IMR-90 (cell line): Measurements from ENCODE around the gene BTBD3. TPM values are rescaled to one million over a fixed set of nuclear protein-coding genes. Genes with fewer than 3 reads are reported as not detected.

ENCODE experiments used
- ATAC-seq: fragments of 200-7000 bp; cut with Tn5 transposase; 2 replicates; pipeline ENCODE4 v1.9.1; 2020; ENCODE audit warnings: low read depth, mild to moderate bottlenecking, moderate library complexity
- BruUV-seq: library from RNA; stranded (reverse); fragments of 400-500 nt; replicated peaks from 2 replicates; lab custom pipeline; 2021; lab: Mats Ljungman, UMichigan
- CTCF ChIA-PET: fragments of 300-600 bp; formaldehyde crosslinking; extraction: SDS; loops from one replicate; lab custom pipeline; 2021; ENCODE audit warnings: antibody characterized with exemption; lab: Yijun Ruan, JAX
- POLR2A ChIA-PET: fragments of 300-600 bp; sonication (Branson Sonifier 250); formaldehyde crosslinking; loops from one replicate; lab custom pipeline; 2022; ENCODE audit warnings: antibody characterized with exemption; ENCODE audit not compliant: unreplicated experiment; lab: Charles Lee
- DNase-seq: peaks from one replicate; pipeline ENCODE4 v3.0.0; 2013
- H2AFZ ChIP-seq: replicated peaks from 2 replicates; pipeline ENCODE3; 2013; ENCODE audit warnings: low read length, mild to moderate bottlenecking; ENCODE audit not compliant: poor library complexity
- H2AK5ac ChIP-seq: 2 replicates; pipeline ENCODE4 v1.6.1; 2013; ENCODE audit warnings: low read depth, low read length, inconsistent platforms
- H2AK9ac ChIP-seq: replicated peaks from 2 replicates; pipeline ENCODE3; 2013; ENCODE audit warnings: mild to moderate bottlenecking, low read depth, low read length, moderate library complexity; ENCODE audit not compliant: poor library complexity
- H2BK120ac ChIP-seq: 2 replicates; pipeline ENCODE4 v1.6.1; 2013; ENCODE audit warnings: low read depth, low read length, inconsistent platforms
- H2BK15ac ChIP-seq: 3 replicates; pipeline ENCODE4 v1.6.1; 2013; ENCODE audit warnings: low read depth, low read length, inconsistent platforms
- H2BK20ac ChIP-seq: 2 replicates; pipeline ENCODE4 v1.6.1; 2013; ENCODE audit warnings: low read depth, mild to moderate bottlenecking, inconsistent platforms, low read length, moderate library complexity
- H2BK5ac ChIP-seq: 2 replicates; pipeline ENCODE4 v1.6.1; 2013; ENCODE audit warnings: mild to moderate bottlenecking, low read depth, low read length, inconsistent platforms; ENCODE audit not compliant: poor library complexity, severe bottlenecking
- H3K14ac ChIP-seq: replicated peaks from 2 replicates; pipeline ENCODE4 v1.6.1; 2013; ENCODE audit warnings: low read depth, low read length, inconsistent platforms
- H3K18ac ChIP-seq: 2 replicates; pipeline ENCODE4 v1.6.1; 2013; ENCODE audit warnings: low read depth, low read length, control low read depth
- H3K23ac ChIP-seq: 2 replicates; pipeline ENCODE4 v1.6.1; 2013; ENCODE audit warnings: low read depth, low read length, inconsistent platforms
- H3K27ac ChIP-seq: 2 replicates; pipeline ENCODE4 v1.5.1; 2013; ENCODE audit warnings: mild to moderate bottlenecking, control low read depth, low read length; ENCODE audit not compliant: insufficient read depth
- H3K27me3 ChIP-seq: 2 replicates; pipeline ENCODE4 v1.6.1; 2013; ENCODE audit warnings: low read length; ENCODE audit not compliant: control insufficient read depth, insufficient read depth
- H3K36me3 ChIP-seq: 2 replicates; pipeline ENCODE4 v1.6.1; 2013; ENCODE audit warnings: low read length, mixed read lengths; ENCODE audit not compliant: control insufficient read depth, insufficient read depth
- H3K4ac ChIP-seq: 2 replicates; pipeline ENCODE4 v1.6.1; 2013; ENCODE audit warnings: low read depth, low read length, inconsistent platforms
- H3K4me1 ChIP-seq: 2 replicates; pipeline ENCODE4 v1.6.1; 2013; ENCODE audit warnings: low read length, mixed read lengths; ENCODE audit not compliant: control insufficient read depth, insufficient read depth
- H3K4me2 ChIP-seq: 2 replicates; pipeline ENCODE4 v1.6.1; 2013; ENCODE audit warnings: low read depth, mild to moderate bottlenecking, control low read depth, low read length, moderate library complexity
- H3K4me3 ChIP-seq: 2 replicates; pipeline ENCODE4 v1.5.1; 2013; ENCODE audit warnings: low read depth, mild to moderate bottlenecking, control low read depth, low read length, moderate library complexity; ENCODE audit not compliant: insufficient read depth
- H3K56ac ChIP-seq: 2 replicates; pipeline ENCODE4 v1.6.1; 2013; ENCODE audit warnings: low read length, inconsistent platforms; ENCODE audit not compliant: insufficient read depth; ENCODE audit errors: extremely low read depth
- H3K79me1 ChIP-seq, 2 experiments: 2 replicates each; pipeline ENCODE4 v1.6.1; 2013; ENCODE audit warnings: low read length in 2 of 2, inconsistent platforms in 1 of 2, low read depth in 1 of 2
- H3K9ac ChIP-seq: 2 replicates; pipeline ENCODE4 v1.6.1; 2013; ENCODE audit warnings: low read depth, low read length, control low read depth
- H3K9me1 ChIP-seq: 2 replicates; pipeline ENCODE4 v1.6.1; 2013; ENCODE audit warnings: low read length, inconsistent platforms; ENCODE audit not compliant: insufficient read depth
- H3K9me3 ChIP-seq: 2 replicates; pipeline ENCODE4 v1.6.1; 2013; ENCODE audit warnings: low read length; ENCODE audit not compliant: control insufficient read depth, insufficient read depth
- H4K20me1 ChIP-seq: 2 replicates; pipeline ENCODE4 v1.6.1; 2013; ENCODE audit warnings: low read length, inconsistent platforms; ENCODE audit not compliant: insufficient read depth
- H4K5ac ChIP-seq: 2 replicates; pipeline ENCODE4 v1.6.1; 2013; ENCODE audit warnings: mild to moderate bottlenecking, low read depth, low read length, control low read depth
- H4K8ac ChIP-seq, 2 experiments: 2 replicates each; pipeline ENCODE4 v1.6.1; 2013; ENCODE audit warnings: low read depth in 2 of 2, low read length in 2 of 2, control low read depth in 1 of 2, inconsistent platforms in 1 of 2
- H4K91ac ChIP-seq: 2 replicates; pipeline ENCODE4 v1.6.1; 2013; ENCODE audit warnings: low read depth, low read length, inconsistent platforms; ENCODE audit not compliant: insufficient read depth
- CEBPB ChIP-seq: IDR thresholded peaks from 2 replicates; pipeline ENCODE4 v1.6.1; 2012; ENCODE audit warnings: low read depth, low read length, improper control_type of control experiment
- CHD1 ChIP-seq: IDR thresholded peaks from 2 replicates; pipeline ENCODE4 v1.6.1; 2012; ENCODE audit warnings: low read depth, low read length, improper control_type of control experiment
- CTCF ChIP-seq: conservative IDR thresholded peaks from 2 replicates; pipeline ENCODE4 v1.5.1; 2012; ENCODE audit warnings: mild to moderate bottlenecking, low read depth, low read length, improper control_type of control experiment
- MAFK ChIP-seq: IDR thresholded peaks from 2 replicates; pipeline ENCODE4 v1.6.1; 2012; ENCODE audit warnings: low read depth, low read length, improper control_type of control experiment
- POLR2A ChIP-seq: IDR thresholded peaks from 2 replicates; pipeline ENCODE4 v1.6.1; 2012; ENCODE audit warnings: mild to moderate bottlenecking, low read depth, low read length
- WGBS, 2 experiments: methylation state at CpG; one replicate each; pipeline versions ENCODE4 v1.1.5 to v1.1.7; 2013; ENCODE audit warnings: missing lambda C conversion rate in 2 of 2; ENCODE audit not compliant: insufficient read length in 1 of 2; ENCODE audit errors: extremely low coverage in 2 of 2; 5-methylcytosine and 5-hydroxymethylcytosine counted together
- dilution Hi-C: fragments of 300-500 bp; cut with HindIII; formaldehyde crosslinking; loops from one replicate; pipeline ENCODE4 v1.14.3; 2018; ENCODE audit warnings: low sequenced_read_pairs; ENCODE audit not compliant: unreplicated experiment
- in situ Hi-C: fragments of 300-500 bp; cut with MboI; formaldehyde crosslinking; loops from 3 replicates; pipeline ENCODE4 v1.14.3; 2019; ENCODE audit warnings: low sequenced_read_pairs, inconsistent platforms, mixed read lengths
- intact Hi-C: fragments of 100-400 bp; cut with micrococcal nuclease; formaldehyde crosslinking; loops from 2 replicates; pipeline ENCODE4 v1.10.0; 2022
- polyA plus RNA-seq, 3 experiments: library from polyadenylated mRNA; depleted of rRNA; stranded (reverse); fragments of >200 nt; gene quantifications; 2 replicates each; pipeline ENCODE4 v1.2.3, GENCODE V29; 2012; ENCODE audit warnings: low replicate concordance in 1 of 3
- total RNA-seq: library from RNA; depleted of rRNA; stranded (reverse); fragments of >200 nt; gene quantifications from 2 replicates; pipeline ENCODE4 v1.2.3, GENCODE V29; 2012
- TF ChIP-seq, protein P1 (sequence below): fragments of 150-350 bp; IDR thresholded peaks from 2 replicates; pipeline ENCODE4 v1.6.1; 2017; ENCODE audit warnings: mild to moderate bottlenecking, antibody characterized with exemption, low read length, low read depth

BTBD3 gene
- total and polyA plus RNA-seq, 2 of the 4 experiments (the other 2 are of a cell fraction): 22.7 to 44.6 TPM

- H3K9me3 ChIP-seq: no peaks in the 10 kb centered on the region
- no peak for TF ChIP-seq CHD1
- TF ChIP-seq POLR2A: no peak
- no peak; the same call in 1 of the 2 replicates for TF ChIP-seq CEBPB
- no peak for TF ChIP-seq MAFK
- peak; percentile 20; the same call in 1 of the 2 replicates for TF ChIP-seq CTCF
- TF ChIP-seq, protein P1, sequence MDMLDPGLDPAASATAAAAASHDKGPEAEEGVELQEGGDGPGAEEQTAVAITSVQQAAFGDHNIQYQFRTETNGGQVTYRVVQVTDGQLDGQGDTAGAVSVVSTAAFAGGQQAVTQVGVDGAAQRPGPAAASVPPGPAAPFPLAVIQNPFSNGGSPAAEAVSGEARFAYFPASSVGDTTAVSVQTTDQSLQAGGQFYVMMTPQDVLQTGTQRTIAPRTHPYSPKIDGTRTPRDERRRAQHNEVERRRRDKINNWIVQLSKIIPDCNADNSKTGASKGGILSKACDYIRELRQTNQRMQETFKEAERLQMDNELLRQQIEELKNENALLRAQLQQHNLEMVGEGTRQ: no peak
- H2BK5ac ChIP-seq: no peak overlapping the region
- ATAC-seq: no peak
- H2BK15ac ChIP-seq: no peak overlapping the region
- 100% methylated on average over 1 of the region's 4 CpGs; no CpG with 5 or more reads in 1 of the 2 experiments for WGBS, 2 experiments
- no peak overlapping the region for H3K56ac ChIP-seq
- H2BK20ac ChIP-seq: no peak overlapping the region
- H3K9ac ChIP-seq: no peak overlapping the region
- H4K5ac ChIP-seq: no peak overlapping the region
- no peak overlapping the region for H3K4me3 ChIP-seq
- H2AK9ac ChIP-seq: no peak overlapping the region
- H3K4me1 ChIP-seq: peaks cover 6% of the 10 kb centered on the region
- BruUV-seq: no TSS peak
- no peak overlapping the region for H3K18ac ChIP-seq
- ChIA-PET CTCF (interaction anchor here (0.8 to 1.5 kb wide), 2 partner anchors 24 to 113 kb away, joined by 3 to 4 read pairs; no protein-coding TSS in a partner anchor), POLR2A (no interaction called here)
- no peak overlapping the region for H3K4ac ChIP-seq
- H3K79me1 ChIP-seq: peaks cover 32 to 52% of the 10 kb centered on the region in 2 experiments
- peaks cover 9% of the 10 kb centered on the region for H3K9me1 ChIP-seq
- no peaks in the 10 kb centered on the region for H3K27me3 ChIP-seq
- DNase-seq: no peak
- H2AK5ac ChIP-seq: no peak overlapping the region
- H4K91ac ChIP-seq: no peak overlapping the region
- H3K4me2 ChIP-seq: no peak overlapping the region
- dilution Hi-C loops: no loop called here
- H3K23ac ChIP-seq: no peak overlapping the region
- H3K27ac ChIP-seq: no peak overlapping the region
- no peak overlapping the region for H3K14ac ChIP-seq
- no peaks in the 10 kb centered on the region for H3K36me3 ChIP-seq
- no peak overlapping the region for H2AFZ ChIP-seq
- no peak overlapping the region for H4K8ac ChIP-seq
- intact Hi-C loops: no loop called here
- peaks cover 13% of the 10 kb centered on the region for H4K20me1 ChIP-seq
- H2BK120ac ChIP-seq: no peak overlapping the region
- in situ Hi-C loops: no loop called here
These were observed 5.6 kb upstream of the BTBD3 start for GRCh38 chr20:11912013-11912658.
